Measurements from ENCODE around the gene DNAJC6.

- TF ChIP-seq CTCF (conservative IDR thresholded peaks at IDR 0.05; ENCODE audit: low read length) (no peak), EZH2phosphoT487 (IDR thresholded peaks at IDR 0.05; ENCODE audit: borderline replicate concordance) (no peak)
Observed at GRCh38 chr1:65414538-65414937, 105.2 kb downstream of the DNAJC6 start.
